Esophagus (tissue), 2 donors: ENCODE results near the gene COG7. TPM values are rescaled to one million over a fixed set of nuclear protein-coding genes. Genes with fewer than 3 reads are reported as not detected.
A peak's percentile ranks its signal among the peaks of the same experiment; 100 is the strongest.

ENCODE experiments used
- H3K27ac ChIP-seq, 2 donors: one replicate each; pipeline ENCODE4 v1.5.1; 2013; ENCODE audit warnings: low read depth in 2 of 2, mild to moderate bottlenecking in 2 of 2, inconsistent platforms in 1 of 2, low read length in 1 of 2, moderate library complexity in 1 of 2
- H3K27me3 ChIP-seq, 2 donors: one replicate each; pipeline ENCODE4 v1.6.1; 2013; ENCODE audit warnings: low read length in 2 of 2, control low read depth in 1 of 2, mild to moderate bottlenecking in 1 of 2; ENCODE audit not compliant: insufficient read depth in 2 of 2, control insufficient read depth in 1 of 2
- H3K36me3 ChIP-seq, 2 donors: one replicate each; pipeline ENCODE4 v1.6.1; 2013; ENCODE audit warnings: low read length in 1 of 2; ENCODE audit not compliant: control insufficient read depth in 2 of 2, insufficient read depth in 2 of 2
- H3K4me1 ChIP-seq, 2 donors: one replicate each; pipeline ENCODE4 v1.6.1; 2013; ENCODE audit warnings: low read length in 1 of 2; ENCODE audit not compliant: control insufficient read depth in 2 of 2, insufficient read depth in 2 of 2
- H3K4me3 ChIP-seq, 2 donors: one replicate each; pipeline ENCODE4 v1.5.1; 2013; ENCODE audit warnings: low read length in 2 of 2, mild to moderate bottlenecking in 2 of 2, low read depth in 1 of 2, moderate library complexity in 1 of 2
- H3K9me3 ChIP-seq, 2 donors: one replicate each; pipeline ENCODE4 v1.6.1; 2013; ENCODE audit warnings: mild to moderate bottlenecking in 2 of 2, low read depth in 1 of 2, low read length in 1 of 2, moderate library complexity in 1 of 2; ENCODE audit not compliant: control insufficient read depth in 2 of 2, insufficient read depth in 1 of 2
- WGBS, 2 donors: extraction: QIAGEN DNeasy Blood & Tissue Kit; methylation state at CpG; one replicate each; pipeline ENCODE4 v1.1.7; 2013; 5-methylcytosine and 5-hydroxymethylcytosine counted together
- polyA plus RNA-seq, 2 donors: library from polyadenylated mRNA; stranded (reverse); fragments of 200-250 nt; gene quantifications; one replicate each; pipeline ENCODE4 v1.2.3, GENCODE V29; 2013
- donor health status: healthy with polysubstance abuse.
- donor health status: Bipolar disorder and iron deficiency.

COG7 gene
- polyA plus RNA-seq, 2 donors: 14.2 to 21.2 TPM

DNA sequence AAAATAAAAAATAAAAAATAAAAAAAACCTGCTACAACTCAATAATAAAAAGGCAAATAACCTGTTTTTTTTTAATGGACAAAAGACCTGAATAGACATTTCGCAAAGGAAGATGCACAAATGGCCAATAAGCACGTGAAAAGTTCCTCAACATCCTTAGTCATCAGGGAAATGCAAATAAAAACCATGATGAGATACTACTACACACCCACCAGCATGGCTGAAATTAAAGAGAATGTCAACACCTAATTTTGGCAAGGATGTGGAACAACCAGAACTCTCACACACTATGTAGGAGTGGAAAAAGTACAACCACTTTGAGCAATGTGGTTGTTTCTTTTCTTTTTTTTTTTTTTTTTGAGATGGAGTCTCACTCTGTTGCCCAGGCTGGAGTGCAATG is 24.6 kb downstream of the COG7 start:
- no peaks in the 10 kb centered on the region for H3K27me3 ChIP-seq
- WGBS, 2 donors: 57 to 72% methylated on average over 2 of the region's 2 CpGs
- peaks cover 0 to 2% of the 10 kb centered on the region in 2 donors for H3K36me3 ChIP-seq
- no peaks in the 10 kb centered on the region for H3K9me3 ChIP-seq
- H3K27ac ChIP-seq: no peak overlapping the region
- no peak overlapping the region for H3K4me3 ChIP-seq
- peaks cover 0 to under 1% of the 10 kb centered on the region in 2 donors for H3K4me1 ChIP-seq

DNA sequence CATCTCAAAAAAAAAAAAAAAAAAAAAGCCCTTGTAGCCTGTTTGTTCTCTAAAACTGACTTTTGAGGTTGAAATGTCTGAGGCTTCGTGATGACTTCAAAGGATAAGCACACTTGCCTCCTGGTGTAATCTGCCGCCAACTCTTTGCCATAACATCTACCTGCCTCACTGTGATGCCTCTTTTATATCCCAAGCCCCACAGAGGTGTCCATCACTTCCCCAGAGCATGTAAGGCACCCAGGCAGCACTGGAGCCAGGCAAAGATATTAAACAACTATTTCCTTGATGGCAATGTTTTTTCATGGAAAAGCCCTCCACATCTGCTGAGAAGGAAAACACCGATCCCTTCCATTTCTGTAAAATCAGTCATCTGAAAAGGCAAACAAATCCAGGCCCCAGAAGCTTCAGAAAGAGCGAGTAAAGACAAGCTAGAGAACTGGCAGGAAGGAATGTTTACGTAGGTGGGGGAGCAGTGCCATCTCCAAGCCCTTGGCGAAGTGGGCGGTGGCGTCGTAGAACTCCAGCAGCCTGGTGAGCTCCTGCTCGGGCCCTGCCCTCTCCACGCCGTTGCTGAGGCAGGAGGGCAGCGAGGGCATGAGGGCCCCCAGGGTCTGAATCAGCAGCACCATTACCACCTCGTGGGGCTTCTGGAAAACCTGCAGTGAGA is 28.6 kb downstream of the COG7 start:
- H3K4me1 ChIP-seq: peaks cover 0 to 4% of the 10 kb centered on the region in 2 donors
- no peaks in the 10 kb centered on the region for H3K9me3 ChIP-seq
- peaks cover 0 to 2% of the 10 kb centered on the region in 2 donors for H3K36me3 ChIP-seq
- H3K27me3 ChIP-seq: no peaks in the 10 kb centered on the region
- no peak overlapping the region for H3K4me3 ChIP-seq
- WGBS, 2 donors: 47 to 58% methylated on average over 14 of the region's 14 CpGs
- H3K27ac ChIP-seq: peak overlapping the region; percentile 98 to 99

DNA sequence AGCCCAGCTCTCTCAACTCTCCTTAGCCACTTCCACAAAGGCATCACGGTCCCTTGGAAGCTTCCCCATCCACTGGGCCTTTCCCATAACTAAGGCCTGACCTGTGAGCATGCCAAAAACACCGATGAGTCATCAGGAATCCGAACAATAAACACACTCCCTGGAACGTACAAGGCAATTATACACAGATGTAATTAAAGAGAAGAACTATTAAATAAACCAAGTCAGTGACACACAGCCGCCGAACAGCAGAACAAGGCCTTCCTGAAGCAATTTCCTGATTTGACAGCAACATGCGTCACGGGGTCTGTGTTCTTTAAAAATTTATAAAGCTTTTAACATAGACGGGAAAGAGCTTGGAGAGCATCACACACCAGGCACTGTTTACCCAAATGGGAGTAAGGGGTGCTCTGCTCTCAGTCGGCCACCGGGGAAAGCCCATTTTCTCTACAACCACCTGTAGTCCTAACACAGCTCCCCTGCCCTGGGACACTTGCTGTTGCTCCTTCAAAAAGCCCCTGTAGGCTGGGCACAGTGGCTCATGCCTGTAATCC is 29.4 kb downstream of the COG7 start:
- Histone ChIP-seq H3K9me3 (no peaks in the 10 kb centered on the region), H3K36me3 (peaks cover 0 to 2% of the 10 kb centered on the region in 2 donors), H3K27ac (peak overlapping the region; percentile 98 to 99), H3K27me3 (no peaks in the 10 kb centered on the region), H3K4me1 (peaks cover 0 to 4% of the 10 kb centered on the region in 2 donors), H3K4me3 (no peak overlapping the region)
- WGBS, 2 donors: 16 to 29% methylated on average over 11 of the region's 11 CpGs

DNA sequence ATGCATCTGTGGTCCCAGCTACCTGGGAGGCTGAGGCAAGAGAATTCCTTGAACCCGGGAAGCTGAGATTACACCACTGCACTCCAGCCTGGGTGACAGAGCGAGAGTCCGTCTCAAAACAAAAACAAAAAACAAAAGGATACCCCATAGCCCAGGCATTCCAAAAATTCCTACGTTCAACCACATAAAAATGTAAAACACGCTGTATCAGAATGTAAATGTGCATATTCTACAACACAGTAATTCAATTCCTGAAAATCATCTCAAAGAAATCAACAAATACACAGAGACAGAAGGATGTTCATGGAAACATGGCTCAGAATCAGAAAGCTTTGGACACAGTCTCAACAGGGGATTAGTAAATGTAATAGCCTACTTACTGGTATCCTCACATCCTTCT is 33.0 kb downstream of the COG7 start:
- Histone ChIP-seq H3K4me1 (peaks cover 0 to 4% of the 10 kb centered on the region in 2 donors), H3K36me3 (peaks cover 0 to 9% of the 10 kb centered on the region in 2 donors), H3K27ac (no peak overlapping the region), H3K27me3 (no peaks in the 10 kb centered on the region), H3K9me3 (no peaks in the 10 kb centered on the region), H3K4me3 (no peak overlapping the region)
- WGBS, 2 donors: 70 to 85% methylated on average over 5 of the region's 5 CpGs

DNA sequence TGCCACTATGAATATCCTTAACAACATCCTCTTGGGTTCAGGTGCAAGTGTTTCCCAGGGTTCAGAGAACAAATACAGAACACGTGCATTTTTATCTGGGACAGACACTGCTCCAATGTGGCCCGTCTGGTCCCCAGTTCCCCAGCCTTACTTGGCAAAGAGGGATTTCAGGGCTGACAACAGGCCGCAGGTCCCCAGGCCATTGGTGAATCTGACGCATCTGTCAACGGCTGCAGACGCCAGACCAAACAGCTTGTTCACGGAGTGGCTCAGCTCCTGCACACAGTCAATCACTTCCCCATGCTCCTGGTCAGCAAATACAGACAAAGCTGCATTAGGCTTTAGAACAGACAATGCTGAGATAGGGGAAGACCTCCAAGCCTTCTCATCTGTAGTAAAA is 36.2 kb downstream of the COG7 start:
- Histone ChIP-seq H3K9me3 (no peaks in the 10 kb centered on the region), H3K27ac (no peak overlapping the region), H3K4me3 (no peak overlapping the region), H3K27me3 (no peaks in the 10 kb centered on the region), H3K4me1 (no peaks in the 10 kb centered on the region), H3K36me3 (peaks cover 2 to 21% of the 10 kb centered on the region in 2 donors)
- WGBS, 2 donors: 91 to 93% methylated on average over 7 of the region's 7 CpGs

DNA sequence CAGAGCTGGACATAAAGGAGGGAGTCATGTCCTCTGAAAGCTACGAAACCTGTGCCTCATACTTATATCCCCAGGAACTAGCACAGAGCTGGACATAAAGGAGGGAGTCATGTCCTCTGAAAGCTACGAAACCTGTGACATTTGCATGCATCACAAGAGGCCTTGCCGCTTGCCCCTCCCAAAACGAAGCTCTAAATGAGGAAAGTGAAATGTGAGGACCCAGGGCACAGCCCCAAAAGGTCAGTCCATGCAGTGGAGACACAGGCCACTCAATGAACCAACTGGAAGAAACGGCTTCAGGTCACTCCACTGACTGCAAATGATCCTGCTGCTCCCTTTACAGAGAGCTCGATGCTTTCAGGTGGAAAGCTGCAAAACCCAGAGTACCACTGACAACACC is 38.3 kb downstream of the COG7 start:
- Histone ChIP-seq H3K27ac (no peak overlapping the region), H3K27me3 (no peaks in the 10 kb centered on the region), H3K4me1 (no peaks in the 10 kb centered on the region), H3K36me3 (peaks cover 8 to 21% of the 10 kb centered on the region in 2 donors), H3K9me3 (no peaks in the 10 kb centered on the region), H3K4me3 (no peak overlapping the region)
- 94 to 95% methylated on average over 6 of the region's 6 CpGs for WGBS, 2 donors

DNA sequence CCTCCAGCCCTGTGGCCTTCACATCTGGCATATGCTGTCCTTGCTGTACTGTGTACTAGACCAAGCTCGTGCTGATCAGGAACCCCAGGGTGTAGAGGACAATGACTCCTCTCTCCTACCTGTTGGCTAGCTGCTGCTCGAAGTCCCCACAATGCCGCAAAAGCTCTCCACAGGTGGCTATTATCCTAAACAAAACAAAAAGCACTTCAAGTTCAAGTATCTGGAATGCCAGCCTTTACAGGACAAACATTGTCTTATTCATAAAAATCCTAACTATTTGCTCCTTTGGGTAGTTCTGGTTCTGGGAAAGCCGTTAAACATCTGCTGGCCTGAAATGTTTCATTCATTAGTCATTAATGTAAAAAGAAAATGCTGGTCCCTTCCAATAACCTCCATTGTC is 42.8 kb downstream of the COG7 start:
- Histone ChIP-seq H3K9me3 (no peaks in the 10 kb centered on the region), H3K27ac (no peak overlapping the region), H3K4me3 (no peak overlapping the region), H3K4me1 (no peaks in the 10 kb centered on the region), H3K36me3 (peaks cover 23 to 24% of the 10 kb centered on the region in 2 donors), H3K27me3 (no peaks in the 10 kb centered on the region)
- WGBS, 2 donors: 87 to 90% methylated on average over 4 of the region's 4 CpGs

DNA sequence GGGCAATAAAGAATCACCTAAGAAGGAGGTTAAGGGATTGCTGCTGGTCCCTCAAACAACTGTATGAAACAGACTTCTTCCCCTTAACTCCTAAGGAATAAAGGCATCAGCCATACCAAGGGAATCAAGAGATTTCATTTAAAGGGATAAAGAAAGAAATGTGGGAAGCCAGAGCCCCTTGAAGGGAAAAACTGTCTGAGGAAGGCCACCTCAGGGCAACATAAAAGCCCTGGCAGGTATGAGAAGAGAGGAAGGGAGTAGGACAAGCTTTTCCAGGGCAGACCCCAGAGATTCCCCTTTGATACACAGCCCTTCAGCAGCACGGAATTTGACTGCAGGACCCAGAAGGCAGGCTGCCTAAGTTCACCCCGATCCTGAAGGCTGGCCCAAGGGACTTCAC is 43.5 kb downstream of the COG7 start:
- H3K36me3 ChIP-seq: peaks cover 23 to 26% of the 10 kb centered on the region in 2 donors
- H3K27me3 ChIP-seq: no peaks in the 10 kb centered on the region
- no peaks in the 10 kb centered on the region for H3K4me1 ChIP-seq
- H3K4me3 ChIP-seq: no peak overlapping the region
- no peak overlapping the region for H3K27ac ChIP-seq
- WGBS, 2 donors: 85 to 88% methylated on average over 2 of the region's 2 CpGs
- H3K9me3 ChIP-seq: no peaks in the 10 kb centered on the region

DNA sequence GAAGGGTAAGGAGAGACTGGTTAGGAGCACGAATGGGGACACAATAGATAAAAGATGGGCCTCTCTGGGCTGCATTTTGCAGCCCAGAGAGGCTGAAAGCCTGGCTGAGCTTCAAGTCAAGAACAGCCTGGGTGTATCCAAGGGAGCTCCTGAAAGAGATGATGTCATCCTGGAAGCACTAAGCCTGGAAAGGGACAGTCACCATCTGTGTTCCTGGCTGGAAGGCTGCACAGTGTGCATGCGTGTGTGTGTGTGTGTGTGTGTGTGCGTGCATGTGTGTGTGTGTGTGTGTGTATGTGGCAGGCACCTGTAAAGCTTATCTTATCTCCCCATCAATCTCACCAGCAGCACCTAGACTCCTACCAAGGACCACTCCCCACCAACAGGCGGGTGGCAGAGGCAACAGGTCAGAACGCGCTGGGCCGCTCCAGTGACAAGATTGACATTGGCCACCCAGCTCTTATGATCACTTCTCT is 44.1 kb downstream of the COG7 start:
- H3K4me1 ChIP-seq: no peaks in the 10 kb centered on the region
- no peaks in the 10 kb centered on the region for H3K27me3 ChIP-seq
- H3K27ac ChIP-seq: no peak overlapping the region
- H3K9me3 ChIP-seq: no peaks in the 10 kb centered on the region
- peaks cover 21% of the 10 kb centered on the region in 2 donors for H3K36me3 ChIP-seq
- WGBS, 2 donors: 75 to 79% methylated on average over 7 of the region's 7 CpGs
- H3K4me3 ChIP-seq: no peak overlapping the region
